Mucosa of descending colon (tissue), 3 donors: ENCODE data around the gene CENPA. TPM values are rescaled to one million over a fixed set of nuclear protein-coding genes. Genes with fewer than 3 reads are reported as not detected.
A peak's percentile ranks its signal among the peaks of the same experiment; 100 is the strongest.

Experiments used
- ATAC-seq: fragments of 200-7000 bp; cut with Tn5 transposase; one replicate; pipeline ENCODE4 v1.9.1; 2020; ENCODE audit warnings: mild to moderate bottlenecking, moderate library complexity
- DNase-seq, 3 donors: peaks; one replicate each; pipeline ENCODE4 v3.0.0-alpha.2; 2020
- H3K36me3 ChIP-seq: fragments of 200-600 bp; one replicate; pipeline ENCODE4 v1.8.0; 2021; ENCODE audit warnings: low read depth, mild to moderate bottlenecking
- H3K4me1 ChIP-seq: fragments of 200-600 bp; one replicate; pipeline ENCODE4 v1.8.0; 2021; ENCODE audit warnings: low read depth, mild to moderate bottlenecking
- H3K4me3 ChIP-seq: fragments of 200-600 bp; one replicate; pipeline ENCODE4 v1.8.0; 2021; ENCODE audit warnings: mild to moderate bottlenecking
- H3K9me3 ChIP-seq: fragments of 200-600 bp; one replicate; pipeline ENCODE4 v1.8.0; 2021; ENCODE audit warnings: mild to moderate bottlenecking
- CTCF ChIP-seq: fragments of 200-600 bp; IDR thresholded peaks from one replicate; pipeline ENCODE4 v1.8.0; 2022; ENCODE audit warnings: antibody characterized with exemption, mild to moderate bottlenecking
- intact Hi-C, 2 donors: fragments of 100-400 bp; cut with DNase I in 1 of 2; cut with micrococcal nuclease in 1 of 2; formaldehyde crosslinking; loops; one replicate each; pipeline versions ENCODE4 v1.11.0 to v1.11.1; 2022; cut with DNase I, micrococcal nuclease
- total RNA-seq, 3 donors: library from RNA; stranded (reverse); fragmentation: NEBNext Ultra II Directional in 2 of 3; extraction: Animal tissue kit (Norgen Biotek cat#: 25700) in 2 of 3; gene quantifications; one replicate each; pipeline versions ENCODE4 v1.2.1 to v1.2.4, GENCODE V29; 2021 to 2023
- donor health status: DM: no; HTN: no; CAD: no; lungs with moderate emphysema.
- donor health status: DM: no; HTN: no; CAD: no.
- donor health status: DM: no; HTN: yes; CAD: no.

CENPA gene
- total RNA-seq, 3 donors from 2014 or later, result 1.0 to 10.1 (median 1.7) TPM

GRCh38 chr2:26764078-26764887, 21.6 kb upstream of the CENPA start, which contains the start of gene SLC35F6:
Gene SLC35F6 (plus strand): TSS chr2:26764284. CDS start chr2:26764350, 66 bp downstream.
- no peaks in the 10 kb centered on the region for H3K36me3 ChIP-seq
- DNase-seq (peak; percentile 86 to 90 (median 89)), ATAC-seq (peak; percentile 97)
- peaks cover 19% of the 10 kb centered on the region for H3K4me1 ChIP-seq
- TF ChIP-seq CTCF, result no peak
- H3K9me3 ChIP-seq, result no peaks in the 10 kb centered on the region
- peak within 1 kb of the TSS; percentile 94 for H3K4me3 ChIP-seq
- intact Hi-C loops, result no loop called here

- Histone ChIP-seq H3K4me3 (peak overlapping the region; percentile 94), H3K4me1 (peaks cover 19% of the 10 kb centered on the region), H3K36me3 (no peaks in the 10 kb centered on the region), H3K9me3 (no peaks in the 10 kb centered on the region)
- TF ChIP-seq CTCF, result no peak
- intact Hi-C loops, result no loop called here
- ATAC-seq (peak; percentile 6), DNase-seq (peak in 1 of 3 donors; percentile 10)
Observed at GRCh38 chr2:26764906-26765305, 20.9 kb upstream of the CENPA start.

GRCh38 chr2:26765475-26766200, 20.2 kb upstream of the CENPA start:
- H3K36me3 ChIP-seq, result no peaks in the 10 kb centered on the region
- peak in 1 of 3 donors; percentile 23 for DNase-seq
- intact Hi-C loops, result no loop called here
- no peak overlapping the region for H3K4me3 ChIP-seq
- H3K9me3 ChIP-seq, result no peaks in the 10 kb centered on the region
- TF ChIP-seq CTCF, result no peak
- peaks cover 19% of the 10 kb centered on the region for H3K4me1 ChIP-seq
- no peak for ATAC-seq

GRCh38 chr2:26767129-26767528, 18.7 kb upstream of the CENPA start:
- Histone ChIP-seq H3K4me3 (no peak overlapping the region), H3K36me3 (no peaks in the 10 kb centered on the region), H3K4me1 (peaks cover 33% of the 10 kb centered on the region), H3K9me3 (no peaks in the 10 kb centered on the region)
- no peak for DNase-seq
- no peak for TF ChIP-seq CTCF
- no peak for ATAC-seq
- intact Hi-C loops, result no loop called here

- peaks cover 41% of the 10 kb centered on the region for H3K4me1 ChIP-seq
- no peak overlapping the region for H3K4me3 ChIP-seq
- intact Hi-C loops, result no loop called here
- ATAC-seq (no peak), DNase-seq (no peak)
- no peaks in the 10 kb centered on the region for H3K9me3 ChIP-seq
- no peak for TF ChIP-seq CTCF
- H3K36me3 ChIP-seq, result no peaks in the 10 kb centered on the region
Observed at GRCh38 chr2:26767894-26768487, 17.9 kb upstream of the CENPA start.
